Right atrium auricular region (tissue), 2 donors: ENCODE measurements around the gene MEGF6. TPM values are rescaled to one million over a fixed set of nuclear protein-coding genes. Genes with fewer than 3 reads are reported as not detected.

Experiments
- DNase-seq: peaks from one replicate; pipeline ENCODE4 v3.0.0-alpha.2; 2019; ENCODE audit warnings: low spot score
- H3K27ac ChIP-seq, 2 donors: fragments of 200-600 bp; sonication (generic); 1 replicate in 1 of 2; 2 replicates in 1 of 2; pipeline ENCODE4 v1.5.1; 2016 to 2019
- H3K27me3 ChIP-seq, 2 donors: fragments of 200-600 bp; sonication (generic); one replicate each; pipeline versions ENCODE4 v1.5.1 to v1.6.0; 2017 to 2019
- H3K36me3 ChIP-seq: fragments of 200-600 bp; sonication (generic); one replicate; pipeline ENCODE4 v1.5.1; 2016
- H3K4me1 ChIP-seq, 2 donors: fragments of 200-600 bp; sonication (generic); one replicate each; pipeline versions ENCODE4 v1.5.1 to v1.6.0; 2017 to 2019
- H3K4me3 ChIP-seq, 2 donors: fragments of 200-600 bp; sonication (generic); 1 replicate in 1 of 2; 2 replicates in 1 of 2; pipeline ENCODE4 v1.5.1; 2017 to 2019; ENCODE audit warnings: mild to moderate bottlenecking in 1 of 2, moderate library complexity in 1 of 2
- H3K9me3 ChIP-seq, 2 donors: fragments of 200-600 bp; sonication (generic); one replicate each; pipeline ENCODE4 v1.5.1; 2019
- total RNA-seq, 2 donors: library from RNA; depleted of rRNA; stranded (reverse); fragments of >200 nt; gene quantifications; one replicate each; pipeline ENCODE4 v1.1.0, GENCODE V29; 2016
- TF ChIP-seq, protein P1 (sequence below), 2 donors: fragments of 200-600 bp; sonication (generic); IDR thresholded peaks; one replicate each; pipeline ENCODE4 v1.5.1; 2019; ENCODE audit warnings: antibody characterized with exemption in 2 of 2

Gene MEGF6
- total RNA-seq, 2 donors from 2014 or later: 14.9 to 32.6 TPM

DNA sequence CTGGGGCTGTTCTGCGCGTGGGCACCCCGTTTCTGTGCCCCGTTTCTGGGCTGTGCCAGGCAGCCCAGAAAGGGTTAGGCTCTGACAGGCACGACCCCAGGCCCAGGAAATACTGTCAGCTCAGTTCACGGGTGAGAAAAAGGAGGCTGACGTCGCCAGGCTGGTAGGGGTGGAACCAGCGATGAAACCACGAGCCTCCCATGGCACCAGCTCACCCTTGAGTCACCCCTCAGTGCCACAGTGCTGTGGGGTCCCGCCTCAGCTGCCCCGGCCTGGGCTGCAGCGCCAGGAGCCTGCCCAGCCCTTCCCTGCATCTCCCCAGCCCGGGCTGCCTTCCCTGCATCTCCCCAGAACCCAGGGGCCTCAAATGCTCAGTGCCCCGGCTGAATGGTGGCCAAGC lies 11.5 kb downstream of the MEGF6 start:
- H3K4me1 ChIP-seq: peaks cover 0 to 22% of the 10 kb centered on the region in 2 donors

DNA sequence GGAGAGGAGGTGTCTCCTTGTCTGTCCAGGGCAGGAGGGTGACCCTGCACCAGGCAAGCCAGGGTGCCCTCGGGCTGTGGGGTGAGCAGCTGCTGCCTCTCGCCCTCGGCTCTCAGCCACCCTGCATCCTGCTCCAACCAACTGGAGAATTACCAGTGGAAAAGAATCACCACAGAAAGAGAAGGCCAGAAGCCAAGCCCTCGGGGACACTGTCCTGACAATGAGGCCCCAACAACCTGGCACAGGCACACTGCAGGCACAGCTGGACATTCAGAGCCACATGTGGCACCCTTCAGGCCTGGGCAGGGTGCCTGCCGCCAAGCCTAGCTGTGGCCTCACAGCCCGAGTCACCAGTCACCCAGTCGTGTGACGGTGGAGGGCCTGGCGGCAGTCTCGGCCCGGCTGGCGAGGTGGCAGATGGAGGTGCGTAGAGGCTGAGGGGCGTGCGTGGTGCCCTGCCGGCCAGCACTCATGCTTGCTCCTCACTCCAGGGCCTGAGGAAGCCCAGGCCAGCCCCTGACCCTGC lies 12.0 kb downstream of the MEGF6 start:
- Histone ChIP-seq H3K4me3 (no peak overlapping the region), H3K27ac (no peak overlapping the region), H3K27me3 (no peaks in the 10 kb centered on the region), H3K36me3 (no peaks in the 10 kb centered on the region), H3K4me1 (peaks cover 0 to 22% of the 10 kb centered on the region in 2 donors), H3K9me3 (no peaks in the 10 kb centered on the region)
- DNase-seq: no peak
- TF ChIP-seq, protein P1, sequence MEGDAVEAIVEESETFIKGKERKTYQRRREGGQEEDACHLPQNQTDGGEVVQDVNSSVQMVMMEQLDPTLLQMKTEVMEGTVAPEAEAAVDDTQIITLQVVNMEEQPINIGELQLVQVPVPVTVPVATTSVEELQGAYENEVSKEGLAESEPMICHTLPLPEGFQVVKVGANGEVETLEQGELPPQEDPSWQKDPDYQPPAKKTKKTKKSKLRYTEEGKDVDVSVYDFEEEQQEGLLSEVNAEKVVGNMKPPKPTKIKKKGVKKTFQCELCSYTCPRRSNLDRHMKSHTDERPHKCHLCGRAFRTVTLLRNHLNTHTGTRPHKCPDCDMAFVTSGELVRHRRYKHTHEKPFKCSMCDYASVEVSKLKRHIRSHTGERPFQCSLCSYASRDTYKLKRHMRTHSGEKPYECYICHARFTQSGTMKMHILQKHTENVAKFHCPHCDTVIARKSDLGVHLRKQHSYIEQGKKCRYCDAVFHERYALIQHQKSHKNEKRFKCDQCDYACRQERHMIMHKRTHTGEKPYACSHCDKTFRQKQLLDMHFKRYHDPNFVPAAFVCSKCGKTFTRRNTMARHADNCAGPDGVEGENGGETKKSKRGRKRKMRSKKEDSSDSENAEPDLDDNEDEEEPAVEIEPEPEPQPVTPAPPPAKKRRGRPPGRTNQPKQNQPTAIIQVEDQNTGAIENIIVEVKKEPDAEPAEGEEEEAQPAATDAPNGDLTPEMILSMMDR (IDR thresholded peaks at IDR 0.05): no peak

More for the DNA sequence above, 11.5 kb downstream of the MEGF6 start:
- Histone ChIP-seq H3K9me3 (no peaks in the 10 kb centered on the region), H3K27ac (no peak overlapping the region), H3K27me3 (no peaks in the 10 kb centered on the region), H3K4me3 (no peak overlapping the region), H3K36me3 (no peaks in the 10 kb centered on the region)
- DNase-seq: no peak
- TF ChIP-seq, protein P1 (IDR thresholded peaks at IDR 0.05): no peak

DNA sequence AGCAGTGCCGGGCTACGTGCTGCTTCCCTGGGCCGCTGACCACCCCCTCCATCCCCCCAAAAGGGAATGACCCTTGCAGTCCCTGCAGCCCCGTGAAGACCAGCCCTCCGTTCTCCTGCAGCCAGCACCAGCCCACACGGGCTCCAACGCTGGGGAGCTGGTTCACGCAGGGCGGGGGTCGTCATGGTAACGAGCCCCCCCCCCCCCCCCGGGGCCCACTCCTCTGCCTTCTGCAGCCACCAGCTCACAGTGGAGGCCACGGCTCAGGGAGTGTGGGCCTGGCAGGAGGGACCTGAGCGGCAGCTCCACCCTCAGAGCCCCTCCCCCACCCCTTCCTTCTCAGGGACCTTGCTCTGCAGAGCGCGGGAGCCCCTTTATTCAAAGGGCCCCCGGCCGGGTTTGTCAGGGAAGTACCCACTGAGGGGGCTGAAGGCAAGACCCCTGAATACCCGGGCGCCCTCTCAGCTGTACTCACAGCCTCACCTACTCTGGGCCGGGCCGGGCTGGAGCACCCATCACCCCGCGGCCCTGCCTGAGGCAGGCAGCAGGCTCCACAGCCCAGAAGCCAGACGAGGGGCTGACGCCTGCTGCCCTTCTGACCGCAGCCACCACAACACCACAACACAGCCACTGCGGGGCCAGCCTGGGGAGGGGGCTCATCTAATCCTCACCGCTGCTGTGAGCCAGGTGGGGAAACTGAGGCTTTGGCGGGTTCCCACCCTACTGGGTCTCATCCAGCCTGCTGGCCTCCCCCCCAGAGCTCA lies 12.6 kb downstream of the MEGF6 start:
- Histone ChIP-seq H3K27ac (no peak overlapping the region), H3K4me3 (peak overlapping the region in 1 of 2 donors; percentile 10)
- TF ChIP-seq, protein P1 (IDR thresholded peaks at IDR 0.05): no peak

DNA sequence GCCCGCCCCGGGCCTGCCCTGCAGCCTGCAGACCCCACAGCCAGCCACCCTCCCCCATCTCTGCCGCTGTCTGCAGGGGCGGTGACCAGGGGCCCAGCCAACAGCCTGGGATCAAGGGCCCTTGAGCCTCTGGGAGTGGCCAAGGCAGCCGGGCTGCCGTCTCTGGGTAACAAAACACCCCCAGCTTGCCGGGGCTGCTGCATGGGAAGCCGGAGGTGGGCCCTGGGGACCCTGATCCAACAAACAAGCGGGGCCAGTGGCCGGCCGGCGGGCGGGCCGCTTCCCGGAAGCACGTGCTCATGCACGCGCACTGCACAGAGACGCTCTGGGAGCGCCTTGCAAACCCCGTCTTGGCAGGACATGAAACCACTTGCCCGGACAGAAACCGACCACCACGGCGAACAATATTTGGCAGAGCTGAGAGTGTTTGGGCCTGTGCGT lies 13.2 kb downstream of the MEGF6 start:
- peaks cover 0 to 22% of the 10 kb centered on the region in 2 donors for H3K4me1 ChIP-seq
- H3K9me3 ChIP-seq: no peaks in the 10 kb centered on the region
- peak overlapping the region in 1 of 2 donors; percentile 10 for H3K4me3 ChIP-seq
- no peaks in the 10 kb centered on the region for H3K36me3 ChIP-seq
- DNase-seq: no peak
- no peak overlapping the region for H3K27ac ChIP-seq
- TF ChIP-seq, protein P1 (IDR thresholded peaks at IDR 0.05): no peak
- H3K27me3 ChIP-seq: no peaks in the 10 kb centered on the region

More for the DNA sequence above, 12.6 kb downstream of the MEGF6 start:
- no peaks in the 10 kb centered on the region for H3K36me3 ChIP-seq
- H3K4me1 ChIP-seq: peaks cover 0 to 22% of the 10 kb centered on the region in 2 donors
- no peaks in the 10 kb centered on the region for H3K9me3 ChIP-seq
- no peak for DNase-seq
- H3K27me3 ChIP-seq: no peaks in the 10 kb centered on the region

DNA sequence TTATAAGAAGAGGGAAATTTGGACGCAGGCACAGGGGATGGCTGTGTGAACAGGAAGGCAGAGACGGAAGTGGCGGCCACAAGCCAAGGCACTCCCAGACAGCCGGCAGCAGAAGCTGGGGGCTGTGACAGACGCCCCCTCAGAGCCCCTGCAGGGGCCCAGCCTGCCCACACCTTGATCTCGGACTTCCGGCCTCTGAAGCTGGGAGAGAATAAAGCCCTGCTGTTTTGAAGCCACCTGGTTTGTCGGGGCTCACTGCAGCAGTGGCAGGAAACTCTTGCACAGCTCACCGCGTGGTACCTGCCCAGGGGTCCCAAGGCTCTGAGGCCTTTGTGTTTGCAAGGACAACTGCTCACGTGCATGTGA lies 13.7 kb downstream of the MEGF6 start:
- H3K4me1 ChIP-seq: peaks cover 0 to 22% of the 10 kb centered on the region in 2 donors
- no peaks in the 10 kb centered on the region for H3K36me3 ChIP-seq
- no peak overlapping the region for H3K4me3 ChIP-seq
- H3K27me3 ChIP-seq: no peaks in the 10 kb centered on the region
- DNase-seq: no peak
- TF ChIP-seq, protein P1 (IDR thresholded peaks at IDR 0.05): no peak
- H3K27ac ChIP-seq: no peak overlapping the region
- no peaks in the 10 kb centered on the region for H3K9me3 ChIP-seq
